NK-92 (cell line): ENCODE measurements around the gene CCNG1.

Experiments
- DNase-seq: peaks from one replicate; lab custom pipeline; 2025; ENCODE audit not compliant: unreplicated experiment; lab: John Stamatoyannopoulos, UW

CCNG1 gene

GRCh38 chr5:163489055-163489744 is 51.8 kb downstream of the CCNG1 start:
- DNase-seq, result no peak

GRCh38 chr5:163489745-163490075 is 52.3 kb downstream of the CCNG1 start:
- no peak for DNase-seq
